Erythroblast (primary cell): ENCODE measurements around the gene SLC35F4.

Experiments
- GATA1 ChIP-seq: IDR thresholded peaks from 2 replicates; pipeline ENCODE4 v1.6.1; 2011; ENCODE audit warnings: low read depth, mild to moderate bottlenecking, control low read depth, low read length, moderate library complexity
- POLR2A ChIP-seq: IDR thresholded peaks from 2 replicates; pipeline ENCODE4 v1.6.1; 2011; ENCODE audit warnings: mild to moderate bottlenecking, low read length

DNA sequence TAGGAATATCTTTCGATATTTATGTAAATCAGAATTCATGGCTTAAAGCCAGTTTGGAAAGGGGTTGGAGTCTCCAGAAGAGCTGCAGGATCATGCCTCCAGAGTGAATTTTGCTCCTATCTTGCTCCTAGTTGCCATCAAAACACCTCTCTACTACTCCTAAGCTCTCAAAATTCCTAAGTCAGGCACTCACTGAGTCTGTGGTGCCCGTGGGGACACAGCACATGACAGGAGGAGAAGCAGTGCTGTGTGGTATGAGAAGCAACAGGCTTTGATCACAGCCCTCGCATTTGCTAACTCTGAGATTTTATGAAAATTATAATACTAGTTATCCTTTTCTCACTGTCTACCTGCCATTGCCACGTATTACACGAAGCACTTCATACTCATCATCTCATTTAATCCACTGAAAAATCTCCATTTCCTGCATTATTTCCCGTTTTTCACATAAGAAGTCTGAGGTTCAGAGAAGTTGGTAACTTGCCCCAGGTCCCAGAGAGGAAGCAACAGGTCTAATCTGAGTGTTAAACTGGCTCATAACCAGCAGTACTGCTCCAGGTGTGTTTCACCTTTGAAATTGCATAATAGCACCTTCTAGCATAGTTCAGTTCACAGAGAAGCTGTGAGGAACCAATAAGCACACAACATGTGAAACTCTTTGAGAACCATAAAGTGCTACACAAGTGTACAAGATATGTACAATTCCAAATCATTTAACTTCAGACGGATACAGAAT is 33.1 kb upstream of the SLC35F4 start:
- TF ChIP-seq POLR2A (no peak), GATA1 (no peak)
